ENCODE data around the gene EIF2AK3. TPM values are rescaled to one million over a fixed set of nuclear protein-coding genes. Genes with fewer than 3 reads are reported as not detected.

The EIF2AK3 gene
- total RNA-seq, 1 experiment from 2014 or later: 10.2 TPM

DNA sequence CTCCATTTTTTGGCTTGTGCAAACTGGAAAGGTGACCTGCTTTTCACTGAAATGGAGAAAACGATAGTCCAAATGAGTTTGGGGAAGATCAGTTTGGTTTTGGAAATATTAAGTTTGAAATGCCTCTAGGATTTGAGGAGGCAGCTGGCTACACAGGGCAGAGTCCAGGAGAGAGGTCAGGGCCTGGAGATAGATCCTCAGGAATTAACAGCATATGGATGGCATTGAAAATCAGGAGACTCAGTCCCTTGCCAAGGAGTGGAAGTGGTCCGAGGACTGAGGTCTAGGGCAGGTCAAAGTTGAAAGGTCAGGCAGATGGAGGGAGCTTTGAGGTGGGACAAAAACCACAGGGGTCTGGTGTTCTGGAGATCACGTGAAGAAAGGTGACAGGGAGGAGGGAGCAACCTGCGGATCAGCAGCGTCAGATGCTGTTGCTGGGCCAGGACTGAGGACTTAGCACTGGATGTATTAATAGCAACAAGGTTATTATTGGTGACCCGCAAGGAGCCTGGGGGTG lies 83.7 kb downstream of the EIF2AK3 start:
- no peak for DNase-seq (ENCODE audit: low spot score)

DNA sequence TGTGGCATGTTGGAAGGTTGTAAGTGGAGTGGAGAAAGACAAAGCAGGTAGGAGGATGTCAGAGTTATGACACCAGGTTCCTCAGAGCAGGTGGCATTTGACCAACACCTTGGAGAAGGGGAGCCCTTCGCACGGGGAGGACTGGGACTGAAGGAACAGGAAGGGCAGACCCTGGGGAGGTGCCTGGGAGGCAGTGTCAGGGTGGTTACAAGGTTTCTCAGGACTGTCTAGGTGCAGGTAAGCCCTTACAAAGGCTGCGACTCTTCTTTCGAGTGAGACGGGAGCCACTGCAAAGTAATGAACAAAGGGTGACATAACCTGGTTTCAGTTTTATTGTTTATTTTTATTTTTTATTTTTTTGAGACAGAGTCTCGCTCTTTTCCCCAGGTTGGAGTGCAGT lies 84.6 kb downstream of the EIF2AK3 start:
- no peak for DNase-seq (ENCODE audit: low spot score)

DNA sequence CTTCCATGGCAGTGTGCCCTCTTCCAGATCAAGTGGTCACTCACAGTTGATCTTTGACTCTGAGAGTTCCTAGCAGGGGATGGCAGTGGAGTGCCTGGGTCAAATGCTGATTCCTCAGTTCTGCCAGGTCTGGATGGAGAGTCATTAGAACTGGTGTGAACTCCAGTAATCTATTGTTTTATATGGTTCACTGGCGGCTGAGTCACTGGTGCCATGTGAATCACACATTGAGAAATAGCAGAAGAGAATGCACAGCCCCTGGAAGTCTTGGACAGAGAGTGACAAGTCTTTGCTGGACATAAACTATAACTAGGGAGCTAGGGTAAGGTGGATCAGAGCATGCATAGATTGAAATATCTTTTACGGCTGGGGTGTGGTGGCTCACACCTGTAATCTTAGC lies 86.9 kb downstream of the EIF2AK3 start:
- no peak for DNase-seq (ENCODE audit: low spot score)

DNA sequence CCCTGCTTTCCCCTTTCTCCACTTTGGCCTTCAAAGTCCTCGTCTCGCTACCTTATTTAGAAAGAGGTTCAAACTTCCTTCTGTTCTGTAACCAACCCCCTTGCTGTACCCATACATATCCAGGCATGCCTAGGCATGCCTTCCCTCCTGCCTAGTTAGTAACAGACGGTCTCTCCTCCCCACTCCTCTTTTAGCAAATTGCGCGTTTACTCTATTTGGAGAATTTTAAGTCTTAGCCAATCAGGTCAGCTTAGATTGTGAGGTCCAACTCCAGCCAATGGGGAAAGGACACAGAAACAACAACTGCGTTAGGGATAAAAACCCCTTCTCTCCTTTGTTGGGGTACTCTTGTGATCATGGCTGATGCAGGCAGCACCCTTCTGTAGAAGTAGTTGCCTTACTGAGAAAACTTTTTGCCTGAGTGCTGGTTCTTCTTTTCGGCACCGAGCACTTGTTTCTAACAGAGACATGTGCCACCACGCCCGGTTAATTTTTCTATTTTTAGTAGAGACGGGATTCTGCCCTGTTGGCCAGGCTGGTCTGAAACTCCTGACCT lies 88.8 kb downstream of the EIF2AK3 start:
- DNase-seq (ENCODE audit: low spot score): no peak

DNA sequence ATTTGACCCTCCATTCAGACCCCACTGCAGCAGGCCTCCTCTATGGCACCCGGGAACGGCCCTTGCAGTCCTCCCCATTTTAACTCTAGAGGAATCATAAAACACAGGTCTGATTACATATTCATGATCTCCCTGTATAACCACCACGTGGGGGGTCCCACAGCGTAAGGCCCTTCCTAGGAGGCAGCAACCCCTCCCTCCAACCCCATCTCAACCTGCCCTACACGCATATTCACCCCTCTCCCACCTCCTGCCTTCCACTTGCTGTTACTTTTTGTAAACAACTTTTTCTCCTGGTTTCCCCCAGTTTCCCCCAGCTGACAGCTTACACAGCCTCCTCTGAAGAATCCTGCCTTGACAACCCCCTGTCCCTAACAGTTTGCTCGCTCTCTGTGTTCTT lies 89.6 kb downstream of the EIF2AK3 start:
- no peak for DNase-seq (ENCODE audit: low spot score)

DNA sequence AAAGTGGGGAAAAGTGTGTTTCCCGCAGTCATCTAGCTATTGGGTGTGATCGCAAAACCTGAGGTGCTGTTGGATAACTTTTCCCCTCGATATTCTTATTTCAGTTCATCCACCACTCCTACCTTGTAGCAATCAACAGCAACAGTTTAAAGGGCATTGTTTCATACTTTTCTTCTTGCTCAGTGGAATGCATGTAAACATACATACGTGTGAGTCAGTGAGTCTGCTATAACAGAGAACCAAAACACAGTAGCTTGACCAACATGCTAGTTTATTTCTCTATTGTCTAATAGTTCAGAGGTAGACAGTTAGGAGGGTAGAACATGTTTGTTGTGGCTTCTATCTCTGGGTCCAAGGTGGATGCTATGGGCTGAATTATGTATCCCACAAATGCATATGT lies 97.2 kb downstream of the EIF2AK3 start:
- DNase-seq (ENCODE audit: low spot score): no peak

DNA sequence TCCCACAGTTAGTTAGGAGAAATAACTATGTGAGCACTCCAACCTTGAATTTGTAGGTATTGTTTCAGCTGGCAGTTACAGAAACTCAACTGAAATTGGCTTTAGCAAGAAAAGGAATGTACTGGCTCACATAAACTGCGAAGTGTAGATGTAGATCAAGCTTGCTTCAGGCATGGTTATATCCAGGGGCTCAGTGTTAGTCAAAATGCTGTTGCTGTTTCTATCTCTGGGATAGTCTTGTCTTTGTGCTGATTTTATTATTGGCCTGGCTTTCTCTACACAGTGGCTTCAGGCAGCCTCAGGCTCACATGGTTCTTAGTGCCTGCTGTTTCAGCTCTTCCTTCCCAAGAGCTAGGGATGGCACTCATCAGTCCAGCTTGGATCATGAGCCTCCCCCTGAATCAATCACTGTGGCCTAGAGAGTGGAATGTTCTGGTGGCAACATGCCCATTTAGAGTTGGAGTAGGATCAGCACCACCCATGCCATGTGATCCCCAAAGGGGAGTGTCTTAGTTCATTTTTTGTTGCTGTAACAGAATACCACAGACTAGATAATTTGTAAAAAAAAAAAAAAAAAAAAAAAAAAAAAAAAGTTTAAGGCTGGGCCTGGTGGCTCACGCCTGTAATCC lies 105.7 kb downstream of the EIF2AK3 start:
- DNase-seq (ENCODE audit: low spot score): no peak

DNA sequence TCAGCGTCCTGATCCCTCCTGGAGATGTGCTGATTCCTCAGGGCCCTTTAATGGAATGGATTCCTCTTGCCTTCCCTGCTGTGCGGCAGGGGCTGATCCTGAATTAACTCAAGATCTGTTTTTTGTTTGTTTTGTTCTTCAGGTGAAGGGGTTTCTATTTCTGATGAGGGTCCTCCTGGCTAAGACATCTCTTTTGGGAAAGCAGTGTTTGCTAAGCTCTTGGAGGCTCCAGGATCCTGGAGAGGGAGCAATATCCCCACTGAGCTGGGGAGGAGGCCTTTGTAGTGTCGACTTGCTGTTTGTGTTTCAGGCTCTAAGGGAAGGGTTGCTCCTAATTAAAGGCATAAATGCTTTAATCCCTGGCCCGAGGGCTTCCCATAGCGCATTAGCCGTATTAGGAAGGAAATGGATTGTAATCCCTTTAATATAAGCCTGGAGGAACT lies 109.5 kb downstream of the EIF2AK3 start:
- no peak for DNase-seq (ENCODE audit: low spot score)

Other genes with a start within 250 kb of the EIF2AK3 start
- not detected in 2 replicates for gene FOXI3, start 174.8 kb downstream of the EIF2AK3 start, total RNA-seq (2014; rRNA removed; shearing (Covaris generic))
- gene RPIA, start 64.2 kb upstream of the EIF2AK3 start, total RNA-seq (2014; rRNA removed; shearing (Covaris generic)): 12.5 and 15.7 TPM in 2 replicates